Caco-2 (cell line): Measurements from ENCODE around the gene NOXA1. TPM values are rescaled to one million over a fixed set of nuclear protein-coding genes. Genes with fewer than 3 reads are reported as not detected.
"Not testable (repeated sequence)": the region's sequence is repeated elsewhere in the genome, so short reads cannot be mapped to it uniquely, and the experiment has no call there.

ENCODE experiments used
- BruUV-seq: library from RNA; stranded (reverse); fragments of 400-500 nt; replicated peaks from 2 replicates; lab custom pipeline; 2021; lab: Mats Ljungman, UMichigan
- CTCF ChIA-PET: fragments of 300-600 bp; sonication (Branson Sonifier 250); formaldehyde crosslinking; loops from one replicate; lab custom pipeline; 2022; ENCODE audit warnings: antibody characterized with exemption; lab: Charles Lee
- POLR2A ChIA-PET: fragments of 300-600 bp; sonication (Branson Sonifier 250); formaldehyde crosslinking; loops from one replicate; lab custom pipeline; 2022; ENCODE audit warnings: antibody characterized with exemption; lab: Charles Lee
- DNase-seq, 2 experiments: peaks; one replicate each; pipeline versions ENCODE4 v3.0.0 to v3.0.0-alpha.2; 2020 to 2022
- H3K27me3 ChIP-seq: replicated peaks from 2 replicates; pipeline ENCODE4 v1.6.0; 2011; ENCODE audit warnings: low read length; ENCODE audit not compliant: control insufficient read depth, insufficient read depth
- H3K36me3 ChIP-seq: 2 replicates; pipeline ENCODE4 v1.5.1; 2011; ENCODE audit warnings: low read length; ENCODE audit not compliant: control insufficient read depth, insufficient read depth
- H3K4me1 ChIP-seq: fragments of 250-450 bp; sonication (Bioruptor Pico); 2 replicates; pipeline ENCODE4 v1.5.1; 2020; ENCODE audit warnings: mild to moderate bottlenecking
- H3K4me3 ChIP-seq: 2 replicates; pipeline ENCODE4 v1.5.1; 2011; ENCODE audit warnings: low read depth, mild to moderate bottlenecking, control low read depth, low read length
- H3K9me3 ChIP-seq: fragments of 250-450 bp; sonication (Bioruptor Pico); 2 replicates; pipeline ENCODE4 v1.5.1; 2020; ENCODE audit warnings: mild to moderate bottlenecking, moderate library complexity
- H3K27ac Mint-ChIP-seq: one replicate; pipeline ENCODE4 v1.8.0; 2022; ENCODE audit warnings: mixed read lengths; ENCODE audit not compliant: unreplicated experiment
- H3K27me3 Mint-ChIP-seq: one replicate; pipeline ENCODE4 v1.8.0; 2022; ENCODE audit warnings: mixed read lengths; ENCODE audit not compliant: insufficient read depth, unreplicated experiment
- H3K36me3 Mint-ChIP-seq: one replicate; pipeline ENCODE4 v1.8.0; 2022; ENCODE audit warnings: mild to moderate bottlenecking, mixed read lengths; ENCODE audit not compliant: insufficient read depth, unreplicated experiment
- H3K4me1 Mint-ChIP-seq: one replicate; pipeline ENCODE4 v1.8.0; 2022; ENCODE audit warnings: low read depth, mixed read lengths; ENCODE audit not compliant: unreplicated experiment
- H3K4me3 Mint-ChIP-seq: one replicate; pipeline ENCODE4 v1.8.0; 2022; ENCODE audit warnings: mild to moderate bottlenecking, moderate library complexity, mixed read lengths; ENCODE audit not compliant: unreplicated experiment
- H3K9me3 Mint-ChIP-seq: one replicate; pipeline ENCODE4 v1.8.0; 2022; ENCODE audit warnings: mixed read lengths; ENCODE audit not compliant: unreplicated experiment
- intact Hi-C: fragments of 100-400 bp; cut with micrococcal nuclease; formaldehyde crosslinking; loops from one replicate; pipeline ENCODE4 v1.10.0; 2022; ENCODE audit not compliant: unreplicated experiment
- total RNA-seq: library from RNA; stranded (reverse); gene quantifications from 2 replicates; pipeline ENCODE4 v1.2.3, GENCODE V29; 2022
- TF ChIP-seq, protein P1 (sequence below), 2 experiments: fragments of 200-600 bp in 1 of 2; IDR thresholded peaks; 1 replicate in 1 of 2; 2 replicates in 1 of 2; pipeline versions ENCODE4 v1.5.1 to v1.8.0; 2011 to 2022; ENCODE audit warnings: antibody characterized with exemption in 1 of 2, control low read depth in 1 of 2, inconsistent platforms in 1 of 2, low read depth in 1 of 2, low read length in 1 of 2, mild to moderate bottlenecking in 1 of 2, moderate library complexity in 1 of 2; ENCODE audit not compliant: insufficient read depth in 1 of 2, severe bottlenecking in 1 of 2, unreplicated experiment in 1 of 2

The NOXA1 gene
- total RNA-seq, 1 experiment from 2014 or later: 8.6 TPM

DNA sequence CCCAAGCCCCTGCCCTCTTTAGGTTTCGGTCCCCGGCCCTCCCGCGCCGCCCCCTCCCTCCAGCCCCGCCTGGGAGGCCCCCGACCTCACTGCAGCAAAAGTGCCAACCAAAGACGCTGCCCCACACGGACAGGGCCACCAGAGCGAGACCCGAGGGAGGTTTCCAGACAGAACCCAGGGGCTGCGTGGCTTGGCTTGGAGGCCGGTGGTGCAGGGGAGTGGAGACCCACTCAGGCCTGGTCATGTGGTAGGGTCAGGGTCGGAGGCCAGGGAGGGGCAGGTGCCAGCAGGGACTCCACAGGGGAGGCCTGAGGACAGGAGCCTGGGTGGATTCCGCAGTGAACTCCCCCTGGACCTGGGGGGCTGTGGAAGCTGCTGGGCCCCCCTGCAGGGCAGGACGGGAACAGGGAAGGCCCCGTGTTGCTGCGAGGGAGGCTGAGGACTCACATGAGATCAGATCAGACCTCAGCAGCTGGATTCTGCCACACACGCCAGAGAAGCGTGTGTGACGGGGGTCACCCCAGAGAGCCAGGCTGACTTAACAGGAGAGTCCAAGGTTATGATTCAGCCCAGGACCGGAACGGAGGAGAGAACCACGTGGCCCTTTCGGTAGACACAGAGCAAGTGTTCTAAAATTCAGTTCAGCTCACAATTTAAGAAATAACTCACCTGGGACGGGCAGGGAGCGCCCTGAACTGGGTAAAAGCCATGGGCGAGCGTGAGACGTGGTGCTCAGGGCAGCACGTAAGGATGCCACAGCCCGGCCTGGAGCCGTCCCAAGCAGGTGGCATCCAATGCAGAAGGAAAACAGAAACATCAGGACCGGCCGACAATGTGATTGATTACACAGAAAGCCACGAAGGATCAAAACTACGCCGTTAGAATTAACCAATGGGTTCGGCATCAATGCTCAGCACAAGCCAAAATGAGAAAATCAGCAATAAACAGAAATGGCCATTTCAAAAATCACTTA, 39.1 kb upstream of the NOXA1 start:
- H3K27me3 Mint-ChIP-seq: no peaks in the 10 kb centered on the region
- POLR2A ChIA-PET: no interaction called here
- Histone ChIP-seq H3K4me1 (no peaks in the 10 kb centered on the region), H3K36me3 (no peaks in the 10 kb centered on the region), H3K4me3 (no peak overlapping the region), H3K27me3 (no peaks in the 10 kb centered on the region), H3K9me3 (no peaks in the 10 kb centered on the region)
- H3K4me3 Mint-ChIP-seq: no peak overlapping the region
- CTCF ChIA-PET: no interaction called here
- no TSS peak for BruUV-seq
- H3K27ac Mint-ChIP-seq: no peak overlapping the region
- no peaks in the 10 kb centered on the region for H3K36me3 Mint-ChIP-seq
- H3K4me1 Mint-ChIP-seq: no peaks in the 10 kb centered on the region
- H3K9me3 Mint-ChIP-seq: no peaks in the 10 kb centered on the region
- DNase-seq: no peak
- intact Hi-C loops: no loop called here
- TF ChIP-seq, protein P1, sequence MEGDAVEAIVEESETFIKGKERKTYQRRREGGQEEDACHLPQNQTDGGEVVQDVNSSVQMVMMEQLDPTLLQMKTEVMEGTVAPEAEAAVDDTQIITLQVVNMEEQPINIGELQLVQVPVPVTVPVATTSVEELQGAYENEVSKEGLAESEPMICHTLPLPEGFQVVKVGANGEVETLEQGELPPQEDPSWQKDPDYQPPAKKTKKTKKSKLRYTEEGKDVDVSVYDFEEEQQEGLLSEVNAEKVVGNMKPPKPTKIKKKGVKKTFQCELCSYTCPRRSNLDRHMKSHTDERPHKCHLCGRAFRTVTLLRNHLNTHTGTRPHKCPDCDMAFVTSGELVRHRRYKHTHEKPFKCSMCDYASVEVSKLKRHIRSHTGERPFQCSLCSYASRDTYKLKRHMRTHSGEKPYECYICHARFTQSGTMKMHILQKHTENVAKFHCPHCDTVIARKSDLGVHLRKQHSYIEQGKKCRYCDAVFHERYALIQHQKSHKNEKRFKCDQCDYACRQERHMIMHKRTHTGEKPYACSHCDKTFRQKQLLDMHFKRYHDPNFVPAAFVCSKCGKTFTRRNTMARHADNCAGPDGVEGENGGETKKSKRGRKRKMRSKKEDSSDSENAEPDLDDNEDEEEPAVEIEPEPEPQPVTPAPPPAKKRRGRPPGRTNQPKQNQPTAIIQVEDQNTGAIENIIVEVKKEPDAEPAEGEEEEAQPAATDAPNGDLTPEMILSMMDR (IDR thresholded peaks at IDR 0.05; ENCODE audit: insufficient read depth in 1 of 2, low read depth in 1 of 2, low read length in 1 of 2, severe bottlenecking in 1 of 2, unreplicated experiment in 1 of 2): no peak

DNA sequence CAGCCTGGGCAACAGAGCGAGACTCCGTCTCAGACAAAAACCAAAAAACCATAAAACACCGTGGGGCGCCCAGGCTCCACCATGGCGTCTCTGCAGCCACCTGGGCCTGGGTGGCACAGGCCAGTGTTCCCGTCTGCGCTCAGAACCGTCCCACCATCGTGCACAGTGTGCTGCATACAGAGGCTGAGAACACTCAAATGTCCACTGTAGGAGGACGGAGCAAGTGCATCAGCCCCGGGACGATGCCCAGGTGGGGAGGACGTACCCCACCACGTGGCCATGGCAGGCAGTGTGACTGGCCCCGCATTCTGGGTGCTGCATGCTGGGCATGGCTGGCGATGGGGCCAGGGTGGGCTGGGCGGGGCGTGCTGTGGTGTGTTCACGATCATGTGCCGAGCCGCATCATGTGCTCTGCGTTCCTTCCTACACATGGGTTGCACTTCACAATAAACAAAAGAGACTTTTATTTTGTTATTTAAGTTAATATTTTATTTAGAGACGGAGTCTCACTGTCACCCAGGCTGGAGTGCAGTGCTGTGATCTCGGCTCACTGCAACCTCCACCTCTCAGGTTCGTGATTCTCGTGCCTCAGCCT, 38.0 kb upstream of the NOXA1 start:
- Mint-ChIP-seq H3K4me3 (no peak overlapping the region), H3K27ac (no peak overlapping the region), H3K27me3 (no peaks in the 10 kb centered on the region), H3K36me3 (no peaks in the 10 kb centered on the region), H3K4me1 (no peaks in the 10 kb centered on the region), H3K9me3 (no peaks in the 10 kb centered on the region)
- ChIA-PET CTCF (no interaction called here), POLR2A (no interaction called here)
- intact Hi-C loops: no loop called here
- H3K36me3 ChIP-seq: no peaks in the 10 kb centered on the region
- TF ChIP-seq, protein P1 (IDR thresholded peaks at IDR 0.05; ENCODE audit: insufficient read depth in 1 of 2, low read depth in 1 of 2, low read length in 1 of 2, severe bottlenecking in 1 of 2, unreplicated experiment in 1 of 2): no peak
- no peaks in the 10 kb centered on the region for H3K27me3 ChIP-seq
- no peak for DNase-seq
- BruUV-seq: no TSS peak
- no peak overlapping the region for H3K4me3 ChIP-seq
- H3K4me1 ChIP-seq: no peaks in the 10 kb centered on the region
- H3K9me3 ChIP-seq: no peaks in the 10 kb centered on the region

DNA sequence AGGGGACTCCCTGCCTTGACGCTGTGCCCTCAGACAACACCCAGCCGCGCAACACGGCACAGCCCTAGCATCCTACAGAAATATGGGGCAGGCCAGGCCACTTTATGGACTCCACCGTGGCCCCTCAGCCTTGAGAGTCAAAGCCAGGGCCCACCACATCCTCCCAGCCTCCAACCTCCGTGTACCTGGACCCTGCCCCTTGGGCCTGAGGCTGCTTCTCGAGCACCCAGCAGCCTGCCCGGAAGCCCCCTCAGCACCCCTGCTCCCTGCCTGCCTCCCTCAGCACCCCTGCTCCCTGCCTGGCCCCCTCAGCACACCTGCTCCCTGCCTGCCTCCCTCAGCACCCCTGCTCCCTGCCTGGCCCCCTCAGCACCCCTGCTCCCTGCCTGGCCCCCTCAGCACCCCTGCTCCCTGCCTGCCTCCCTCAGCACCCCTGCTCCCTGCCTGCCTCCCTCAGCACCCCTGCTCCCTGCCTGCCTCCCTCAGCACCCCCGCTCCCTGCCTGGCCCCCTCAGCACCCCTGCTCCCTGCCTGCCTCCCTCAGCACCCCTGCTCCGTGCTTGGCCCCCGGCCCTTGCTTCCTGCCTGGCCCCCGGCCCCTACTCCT, 36.6 kb upstream of the NOXA1 start:
- BruUV-seq, intact Hi-C loops, CTCF ChIA-PET, H3K4me1 ChIP-seq, DNase-seq, H3K36me3 ChIP-seq, H3K4me3 Mint-ChIP-seq, H3K4me1 Mint-ChIP-seq, H3K9me3 Mint-ChIP-seq, H3K9me3 ChIP-seq, H3K36me3 Mint-ChIP-seq, H3K27me3 Mint-ChIP-seq, H3K4me3 ChIP-seq, H3K27me3 ChIP-seq, H3K27ac Mint-ChIP-seq, POLR2A ChIA-PET: not testable (repeated sequence)
